HUES64 (cell line): ENCODE results near the gene FOXN1.

Experiments used
- H3K27ac ChIP-seq: 2 replicates; pipeline ENCODE4 v1.7.0; 2013; ENCODE audit warnings: low read depth, low read length, inconsistent platforms
- H3K27me3 ChIP-seq: 2 replicates; pipeline ENCODE4 v1.6.1; 2013; ENCODE audit warnings: mild to moderate bottlenecking, low read length; ENCODE audit not compliant: insufficient read depth
- H3K36me3 ChIP-seq: 2 replicates; pipeline ENCODE4 v1.6.1; 2013; ENCODE audit warnings: mild to moderate bottlenecking, low read length; ENCODE audit not compliant: insufficient read depth
- H3K4me1 ChIP-seq: 2 replicates; pipeline ENCODE4 v1.6.1; 2013; ENCODE audit warnings: mild to moderate bottlenecking, low read length, moderate library complexity; ENCODE audit not compliant: insufficient read depth
- H3K4me3 ChIP-seq: 2 replicates; pipeline ENCODE4 v1.5.1; 2013; ENCODE audit warnings: mild to moderate bottlenecking, low read length, moderate library complexity
- H3K9ac ChIP-seq: 2 replicates; pipeline ENCODE4 v1.6.1; 2013; ENCODE audit warnings: mild to moderate bottlenecking, low read depth, low read length
- H3K9me3 ChIP-seq: 2 replicates; pipeline ENCODE4 v1.6.1; 2013; ENCODE audit warnings: low read depth, low read length; ENCODE audit not compliant: insufficient read depth
- WGBS: fragments of 150-250, 120-280 bp; methylation state at CpG from one replicate; pipeline ENCODE4 v1.1.7; 2013; ENCODE audit warnings: missing lambda C conversion rate; 5-methylcytosine and 5-hydroxymethylcytosine counted together

FOXN1 gene

DNA sequence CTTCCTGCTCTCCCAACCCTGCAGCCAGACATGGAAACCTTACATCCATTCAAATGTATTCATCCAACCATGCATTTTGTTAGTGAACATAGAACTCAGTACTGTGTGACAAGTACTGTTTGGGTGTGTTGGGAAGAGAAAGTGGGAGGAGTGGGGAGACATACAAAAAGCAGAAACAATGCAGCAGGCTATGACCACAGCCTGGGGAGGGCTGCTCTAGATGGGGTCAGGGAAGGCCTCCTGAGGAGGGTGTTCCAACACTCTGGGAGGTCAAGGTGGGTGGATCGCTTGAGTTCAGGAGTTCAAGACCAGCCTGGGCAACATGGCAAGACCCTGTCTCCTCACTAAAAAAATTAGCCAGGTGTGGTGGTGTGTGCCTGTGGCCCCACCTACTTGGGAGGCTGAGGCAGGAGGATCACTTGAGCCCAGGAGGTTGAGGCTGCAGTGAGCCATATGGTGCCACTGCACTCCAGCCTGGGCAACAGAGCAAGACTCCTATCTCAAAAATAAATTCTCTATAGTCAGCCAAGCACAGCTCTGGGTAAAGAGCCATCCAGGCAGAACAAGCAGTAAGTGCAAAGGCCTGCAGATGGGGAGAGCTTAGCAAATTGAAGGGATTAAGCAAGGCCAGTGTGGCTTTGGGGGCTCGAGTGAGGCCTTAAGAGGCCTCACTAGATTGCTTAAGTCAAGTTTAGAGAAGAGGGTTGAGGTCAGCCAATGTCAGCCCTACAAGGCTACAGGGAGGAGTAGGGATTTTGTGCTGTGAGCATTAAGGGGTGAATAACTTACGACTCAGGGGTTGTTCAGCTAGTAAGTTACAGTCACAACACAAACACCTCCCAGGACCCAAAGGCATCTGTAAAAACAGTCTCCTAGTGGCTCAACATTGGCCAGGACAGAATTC is 27.2 kb upstream of the FOXN1 start:
- 96% methylated on average over 3 of the region's 3 CpGs for WGBS
- no peak overlapping the region for H3K27ac ChIP-seq
- H3K9ac ChIP-seq: no peak overlapping the region
- H3K36me3 ChIP-seq: no peaks in the 10 kb centered on the region
- H3K4me1 ChIP-seq: peaks cover 9% of the 10 kb centered on the region; the same call in 1 of the 2 replicates
- H3K4me3 ChIP-seq: no peak overlapping the region
- no peaks in the 10 kb centered on the region for H3K9me3 ChIP-seq
- no peaks in the 10 kb centered on the region for H3K27me3 ChIP-seq

DNA sequence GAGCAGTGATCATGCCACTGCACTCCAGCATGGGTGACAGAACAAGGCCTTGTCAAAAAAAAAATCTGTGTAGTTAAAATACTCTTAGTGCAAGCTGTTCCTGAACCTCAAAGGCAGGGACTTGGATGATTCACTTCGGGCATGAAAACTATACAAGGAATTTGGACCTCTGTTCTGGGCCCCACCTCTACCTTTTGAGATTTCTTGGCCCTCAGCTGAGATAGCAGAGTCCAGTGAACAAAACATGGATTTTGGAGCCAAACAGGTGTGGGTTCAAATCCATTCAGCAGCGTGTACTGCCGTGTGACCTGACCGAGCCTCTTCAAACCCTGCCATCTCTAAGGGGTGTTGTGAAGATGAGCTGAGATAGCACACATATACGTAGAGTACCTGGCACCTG is 25.9 kb upstream of the FOXN1 start:
- H3K9me3 ChIP-seq: no peaks in the 10 kb centered on the region
- 95% methylated on average over 5 of the region's 5 CpGs for WGBS
- H3K27me3 ChIP-seq: no peaks in the 10 kb centered on the region
- H3K27ac ChIP-seq: no peak overlapping the region
- H3K36me3 ChIP-seq: no peaks in the 10 kb centered on the region
- no peak overlapping the region for H3K4me3 ChIP-seq
- peaks cover 14% of the 10 kb centered on the region; the same call in 1 of the 2 replicates for H3K4me1 ChIP-seq
- no peak overlapping the region for H3K9ac ChIP-seq

DNA sequence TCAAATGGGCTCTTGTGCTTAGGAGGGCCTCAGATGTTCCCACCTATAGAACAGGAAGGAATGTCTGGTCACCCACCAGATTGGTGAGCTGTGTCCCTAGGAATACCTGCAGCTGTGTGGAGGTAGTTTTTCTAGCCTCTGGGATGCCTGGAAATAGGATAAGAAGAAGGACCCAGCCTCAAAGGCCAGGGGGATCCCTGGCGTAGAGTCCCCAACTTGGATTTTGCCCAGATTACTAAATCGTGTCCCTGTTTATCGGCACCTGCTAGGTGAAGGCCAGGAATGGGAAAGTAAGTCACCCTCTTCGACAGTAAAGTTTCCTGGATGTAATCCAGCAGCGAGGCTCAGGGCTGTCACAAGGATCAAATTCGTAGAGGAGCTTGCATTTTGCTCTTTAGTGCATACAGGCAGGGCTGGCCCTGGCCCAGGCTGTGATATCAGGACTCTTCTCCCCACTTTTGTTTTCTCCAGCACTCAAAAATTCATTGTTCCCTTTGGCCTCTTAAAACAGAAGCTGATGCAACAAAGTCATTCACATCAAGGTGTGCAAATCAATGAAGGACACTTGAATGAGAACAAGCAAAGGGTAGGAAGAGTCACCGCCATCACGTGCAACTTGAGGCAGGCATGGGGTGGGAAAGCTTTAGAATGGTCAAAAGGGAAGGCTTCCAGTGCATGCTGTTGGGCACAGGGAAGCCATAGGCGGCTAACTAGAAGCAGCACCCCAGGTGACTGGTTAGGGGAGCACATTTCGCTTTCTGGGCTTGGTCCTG is 25.2 kb upstream of the FOXN1 start:
- Histone ChIP-seq H3K27me3 (no peaks in the 10 kb centered on the region), H3K4me3 (no peak overlapping the region), H3K4me1 (peaks cover 14% of the 10 kb centered on the region; the same call in 1 of the 2 replicates), H3K9ac (no peak overlapping the region), H3K27ac (peak overlapping the region; percentile 16; the same call in 1 of the 2 replicates), H3K9me3 (no peaks in the 10 kb centered on the region), H3K36me3 (no peaks in the 10 kb centered on the region)
- WGBS: 77% methylated on average over 10 of the region's 10 CpGs

DNA sequence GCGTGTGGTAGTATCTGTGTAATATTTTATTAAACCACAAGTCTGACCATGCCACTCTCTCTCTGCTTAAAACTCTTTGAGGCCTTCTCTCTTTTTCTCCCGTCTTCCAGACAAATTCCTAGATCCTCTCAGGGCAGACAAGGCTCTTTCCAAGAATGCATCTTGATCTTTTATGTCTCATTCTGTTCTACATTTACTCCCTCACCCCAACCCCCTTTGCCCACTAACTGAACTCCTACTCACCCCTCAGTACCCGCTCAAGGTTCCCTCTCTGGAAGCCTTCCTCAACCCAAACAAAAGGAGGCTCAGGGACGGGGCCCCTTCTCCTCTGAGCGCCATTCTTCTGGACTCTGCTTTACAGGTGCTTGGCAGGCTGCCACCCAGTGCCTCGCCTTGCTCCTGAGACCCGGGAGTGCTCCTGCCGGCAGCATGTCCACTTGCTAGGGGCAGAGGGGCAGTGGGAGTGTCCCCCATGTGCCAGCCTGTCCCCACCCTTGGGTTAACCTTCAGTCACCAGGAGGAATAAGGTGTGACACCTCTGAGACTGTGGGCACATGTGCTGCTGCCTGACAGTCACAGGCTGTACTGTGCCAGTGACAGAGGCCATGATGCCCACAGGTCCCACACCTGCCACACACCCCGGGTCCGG is 23.5 kb upstream of the FOXN1 start:
- no peaks in the 10 kb centered on the region for H3K27me3 ChIP-seq
- no peak overlapping the region for H3K4me3 ChIP-seq
- no peaks in the 10 kb centered on the region for H3K9me3 ChIP-seq
- peaks cover 14% of the 10 kb centered on the region; the same call in 1 of the 2 replicates for H3K4me1 ChIP-seq
- 92% methylated on average over 9 of the region's 10 CpGs for WGBS
- no peak overlapping the region for H3K27ac ChIP-seq
- no peak overlapping the region for H3K9ac ChIP-seq
- no peaks in the 10 kb centered on the region for H3K36me3 ChIP-seq

DNA sequence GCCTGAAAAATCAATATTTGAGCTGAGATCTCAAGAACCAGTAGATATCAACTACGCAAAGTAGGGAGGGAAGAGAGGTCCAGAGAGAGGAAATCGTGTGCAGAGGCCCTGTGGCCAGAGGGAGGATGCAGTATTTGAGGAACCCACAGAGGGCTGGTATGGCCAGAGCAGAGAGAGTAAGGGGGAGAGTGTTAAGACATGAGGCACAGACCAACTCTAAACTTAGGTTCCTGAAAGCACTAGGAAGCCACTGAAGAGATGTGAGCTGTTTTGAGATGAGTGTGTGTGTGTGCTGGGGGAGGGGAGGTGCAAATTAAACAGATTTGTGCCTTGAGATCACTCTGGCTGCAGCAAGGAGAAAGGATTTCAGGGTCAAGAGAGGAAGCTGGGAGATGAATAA is 21.9 kb upstream of the FOXN1 start:
- no peaks in the 10 kb centered on the region for H3K9me3 ChIP-seq
- no peaks in the 10 kb centered on the region for H3K27me3 ChIP-seq
- peaks cover 14% of the 10 kb centered on the region; the same call in 1 of the 2 replicates for H3K4me1 ChIP-seq
- no peak overlapping the region for H3K4me3 ChIP-seq
- H3K27ac ChIP-seq: no peak overlapping the region
- no peak overlapping the region for H3K9ac ChIP-seq
- 85% methylated on average over 2 of the region's 2 CpGs for WGBS
- no peaks in the 10 kb centered on the region for H3K36me3 ChIP-seq

DNA sequence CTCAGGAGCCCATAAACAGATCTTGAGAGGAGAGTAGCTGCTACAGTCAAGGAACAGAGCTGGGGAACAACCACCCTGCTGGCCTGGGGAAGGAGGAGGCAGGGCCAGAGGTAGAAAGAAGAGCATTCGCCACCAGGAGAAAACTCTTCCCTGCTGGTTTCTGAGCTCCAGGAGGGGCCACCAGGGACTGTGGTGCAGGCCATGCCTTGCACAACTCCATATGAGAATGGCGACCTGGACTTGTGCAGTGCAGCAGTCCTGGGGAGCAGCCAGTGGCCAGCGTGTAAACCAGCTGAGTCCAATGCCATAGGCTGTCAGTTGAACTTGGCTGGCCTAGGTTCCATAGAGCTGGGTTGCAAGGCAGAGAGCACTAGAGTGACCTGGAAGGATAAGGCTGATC is 21.1 kb upstream of the FOXN1 start:
- Histone ChIP-seq H3K4me3 (no peak overlapping the region), H3K4me1 (peaks cover 14% of the 10 kb centered on the region; the same call in 1 of the 2 replicates), H3K27me3 (no peaks in the 10 kb centered on the region), H3K9me3 (no peaks in the 10 kb centered on the region), H3K9ac (no peak overlapping the region), H3K27ac (no peak overlapping the region), H3K36me3 (no peaks in the 10 kb centered on the region)
- 88% methylated on average over 3 of the region's 3 CpGs for WGBS

DNA sequence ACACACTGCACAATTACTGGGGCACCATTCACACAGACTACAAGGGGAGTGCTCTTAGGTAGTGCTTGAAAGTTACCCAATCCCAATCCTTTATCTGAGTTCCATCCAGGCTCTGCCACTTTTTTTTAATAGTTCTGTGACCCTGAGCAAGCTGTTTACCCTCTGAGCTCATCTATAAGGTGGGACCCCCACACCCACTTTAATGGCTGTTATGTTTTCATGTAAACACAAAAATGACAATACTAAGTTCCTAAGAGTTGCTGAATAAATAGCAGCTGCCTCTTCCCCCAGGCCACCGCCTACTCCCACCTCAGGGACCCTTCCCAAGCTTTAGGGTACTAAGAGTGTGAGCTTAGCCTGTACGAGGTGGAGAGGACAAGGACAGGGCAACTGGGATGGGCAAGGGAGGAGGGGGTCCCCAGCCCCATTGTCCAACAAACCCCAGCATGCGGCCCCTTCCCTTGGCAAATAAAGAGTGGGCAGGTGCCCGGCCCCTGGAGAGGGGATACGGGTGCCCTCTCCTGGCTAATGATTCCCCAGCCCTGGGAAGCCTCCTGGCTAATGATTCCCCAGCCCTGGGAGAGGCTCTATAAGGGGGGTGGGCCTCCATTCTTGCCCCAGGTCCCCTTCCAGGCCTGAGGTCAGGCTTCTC is 18.1 kb upstream of the FOXN1 start:
- no peak overlapping the region for H3K27ac ChIP-seq
- H3K9ac ChIP-seq: no peak overlapping the region
- H3K27me3 ChIP-seq: no peaks in the 10 kb centered on the region
- 92% methylated on average over 5 of the region's 5 CpGs for WGBS
- H3K36me3 ChIP-seq: no peaks in the 10 kb centered on the region
- H3K9me3 ChIP-seq: no peaks in the 10 kb centered on the region
- H3K4me1 ChIP-seq: 0 out of 2 replicates have a peak, but pooled peaks cover 4% of the 10 kb centered on the region
- no peak overlapping the region for H3K4me3 ChIP-seq

DNA sequence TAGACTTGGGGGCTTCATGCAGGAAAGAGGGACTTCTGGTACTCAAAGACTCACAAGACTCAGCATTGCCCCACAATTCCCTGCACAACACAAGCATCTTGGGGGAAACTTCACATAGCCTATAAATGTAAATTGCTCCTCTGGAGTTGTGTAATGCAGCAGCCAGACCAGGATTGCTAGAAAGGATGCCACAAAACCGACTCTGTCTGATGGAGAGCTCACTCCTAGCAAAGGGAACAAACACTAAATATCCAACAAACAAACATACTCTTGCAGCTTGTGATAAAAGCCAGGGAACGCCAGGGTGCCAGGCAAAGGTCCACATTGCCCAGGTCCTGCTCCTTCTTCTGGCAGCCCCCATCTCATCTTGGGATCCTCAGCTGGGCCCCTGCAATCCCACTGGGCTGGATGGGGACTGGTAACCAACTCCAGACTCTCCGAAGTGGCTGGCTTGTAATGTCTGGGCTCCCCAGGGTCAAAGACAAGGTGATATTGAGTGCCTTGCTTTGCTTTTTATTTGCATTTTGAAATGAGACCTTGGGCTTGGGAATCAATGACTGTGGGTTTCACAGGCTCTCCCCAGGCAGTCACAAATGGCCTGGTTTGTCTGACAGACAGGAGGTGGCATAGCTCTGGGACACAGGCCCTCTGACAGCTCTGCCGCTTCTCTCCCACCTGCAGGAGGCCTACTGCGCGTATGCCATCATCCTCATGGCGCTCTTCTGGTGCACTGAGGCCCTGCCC is 17.4 kb upstream of the FOXN1 start:
- Histone ChIP-seq H3K27me3 (no peaks in the 10 kb centered on the region), H3K4me3 (no peak overlapping the region), H3K9me3 (no peaks in the 10 kb centered on the region), H3K9ac (no peak overlapping the region), H3K27ac (no peak overlapping the region), H3K4me1 (0 out of 2 replicates have a peak, but pooled peaks cover 4% of the 10 kb centered on the region), H3K36me3 (no peaks in the 10 kb centered on the region)
- WGBS: 87% methylated on average over 7 of the region's 7 CpGs

DNA sequence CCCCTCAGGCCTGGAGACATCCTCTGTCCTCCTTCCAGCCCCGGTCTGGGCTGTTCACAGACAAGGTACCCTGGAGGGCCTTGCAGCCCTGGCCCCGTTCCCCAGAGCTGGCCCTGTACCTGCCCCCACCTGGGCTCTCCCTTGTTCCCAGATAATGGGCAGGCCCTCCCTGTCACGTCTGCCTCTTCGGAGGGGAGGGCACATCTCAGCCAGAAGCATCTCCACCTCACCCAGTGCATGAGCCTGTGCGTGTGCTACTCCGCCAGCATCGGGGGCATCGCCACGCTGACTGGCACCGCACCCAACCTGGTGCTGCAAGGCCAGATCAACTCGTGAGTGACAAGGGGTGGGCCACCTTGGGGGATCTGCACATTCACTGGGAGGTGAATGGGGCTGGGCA is 14.9 kb upstream of the FOXN1 start:
- H3K27me3 ChIP-seq: no peaks in the 10 kb centered on the region
- no peaks in the 10 kb centered on the region for H3K36me3 ChIP-seq
- H3K4me3 ChIP-seq: no peak overlapping the region
- H3K9me3 ChIP-seq: no peaks in the 10 kb centered on the region
- H3K27ac ChIP-seq: no peak overlapping the region
- 90% methylated on average over 11 of the region's 11 CpGs for WGBS
- H3K9ac ChIP-seq: no peak overlapping the region
- no peaks in the 10 kb centered on the region for H3K4me1 ChIP-seq

DNA sequence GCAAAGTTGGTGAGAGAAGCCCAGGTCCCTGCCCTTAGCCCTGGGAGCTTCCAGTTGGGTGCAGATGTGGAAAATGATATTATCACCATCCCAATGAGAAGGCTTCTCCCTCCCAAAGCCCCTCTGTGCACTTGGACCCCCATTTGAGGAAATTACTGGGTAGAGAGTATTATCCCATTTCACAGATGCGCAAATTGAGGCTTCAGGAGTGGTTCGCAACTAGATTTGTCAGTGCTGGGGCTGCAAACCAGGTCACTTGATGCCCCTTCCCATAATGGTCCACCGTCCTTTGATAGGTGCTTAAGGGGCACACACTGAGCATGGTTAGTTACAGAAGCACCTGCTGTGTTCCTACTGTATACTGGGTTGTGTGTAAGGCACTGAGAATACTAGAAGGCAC is 14.3 kb upstream of the FOXN1 start:
- no peak overlapping the region for H3K27ac ChIP-seq
- WGBS: 91% methylated on average over 3 of the region's 3 CpGs
- no peaks in the 10 kb centered on the region for H3K36me3 ChIP-seq
- no peaks in the 10 kb centered on the region for H3K4me1 ChIP-seq
- no peak overlapping the region for H3K4me3 ChIP-seq
- H3K9ac ChIP-seq: no peak overlapping the region
- no peaks in the 10 kb centered on the region for H3K9me3 ChIP-seq
- H3K27me3 ChIP-seq: no peaks in the 10 kb centered on the region
